Mesenteric fat pad (tissue), 1 donor: ENCODE results near the gene DPY19L2. TPM values are rescaled to one million over a fixed set of nuclear protein-coding genes. Genes with fewer than 3 reads are reported as not detected.
"Not testable (repeated sequence)": the region's sequence is repeated elsewhere in the genome, so short reads cannot be mapped to it uniquely, and the experiment has no call there.

Experiments
- DNase-seq: peaks from one replicate; pipeline ENCODE4 v3.0.0-alpha.2; 2020; ENCODE audit warnings: low spot score
- total RNA-seq: library from RNA; stranded (reverse); fragmentation: NEBNext Ultra II Directional; extraction: Animal tissue kit (Norgen Biotek cat#: 25700); gene quantifications from one replicate; pipeline ENCODE4 v1.2.1, GENCODE V29; 2021
- donor health status: DM: yes; HTN: yes; CAD: no.

DPY19L2 gene
- total RNA-seq, 1 donor from 2014 or later = 6.2 TPM

GRCh38 chr12:63545298-63545916 lies 122.9 kb downstream of the DPY19L2 start:
- not testable (repeated sequence) for DNase-seq

GRCh38 chr12:63538656-63539055 lies 129.6 kb downstream of the DPY19L2 start:
- not testable (repeated sequence) for DNase-seq

GRCh38 chr12:63537838-63538237 lies 130.5 kb downstream of the DPY19L2 start:
- DNase-seq = not testable (repeated sequence)

- not testable (repeated sequence) for DNase-seq
These were observed 138.7 kb downstream of the DPY19L2 start for GRCh38 chr12:63529641-63530040.

- no peak for DNase-seq
These were observed 142.5 kb downstream of the DPY19L2 start for GRCh38 chr12:63525831-63526230.

- DNase-seq = no peak
These were observed 146.6 kb downstream of the DPY19L2 start for GRCh38 chr12:63521706-63522105.

Other genes with a start within 250 kb of the DPY19L2 start
- 15.1 TPM for gene RXYLT1, start 111.4 kb upstream of the DPY19L2 start, total RNA-seq
- 20.5 TPM for gene SRGAP1, start 176.2 kb upstream of the DPY19L2 start, total RNA-seq